Measurements from ENCODE around the gene ZFP92.

GRCh38 chrX:153412746-153413720, 1.8 kb downstream of the ZFP92 start:
- no peak for TF ChIP-seq CTCF (IDR thresholded peaks at IDR 0.05)
- TF ChIP-seq POLR2AphosphoS5 (IDR thresholded peaks at IDR 0.05) = no peak
- no peak for TF ChIP-seq POLR2A (IDR thresholded peaks at IDR 0.05)
- TF ChIP-seq EP300 (IDR thresholded peaks at IDR 0.05) = no peak

Data from upper lobe of left lung (tissue), 4 donors.